HFFc6 (cell line): ENCODE data around the gene ABCA3. TPM values are rescaled to one million over a fixed set of nuclear protein-coding genes. Genes with fewer than 3 reads are reported as not detected.
A peak's percentile ranks its signal among the peaks of the same experiment; 100 is the strongest.

Experiments used
- DNase-seq: peaks from one replicate; pipeline ENCODE4 v3.0.0-alpha.2; 2018
- H3K27ac Mint-ChIP-seq: 2 replicates; pipeline ENCODE4 v1.8.0; 2020; ENCODE audit warnings: mild to moderate bottlenecking, mixed read lengths
- H3K27me3 Mint-ChIP-seq: 2 replicates; pipeline ENCODE4 v1.8.0; 2021; ENCODE audit warnings: mild to moderate bottlenecking, moderate library complexity, mixed read lengths; ENCODE audit not compliant: insufficient read depth
- H3K36me3 Mint-ChIP-seq: 2 replicates; pipeline ENCODE4 v1.8.0; 2021; ENCODE audit warnings: low read depth, mixed read lengths
- H3K4me1 Mint-ChIP-seq: 2 replicates; pipeline ENCODE4 v1.8.0; 2020; ENCODE audit warnings: low read depth, mixed read lengths
- H3K4me3 Mint-ChIP-seq: 2 replicates; pipeline ENCODE4 v1.8.0; 2020; ENCODE audit warnings: mild to moderate bottlenecking, moderate library complexity, mixed read lengths
- H3K9me3 Mint-ChIP-seq: 2 replicates; pipeline ENCODE4 v1.8.0; 2020; ENCODE audit warnings: mild to moderate bottlenecking, mixed read lengths
- CTCF ChIP-seq: fragments of 200-600 bp; sonication (generic); IDR thresholded peaks from 2 replicates; pipeline ENCODE4 v1.5.0; 2021; ENCODE audit warnings: antibody characterized with exemption, mild to moderate bottlenecking
- total RNA-seq, 6 experiments: library from RNA; stranded (reverse); fragmentation: NEBNext Ultra II Directional; extraction: Animal tissue kit (Norgen Biotek cat#: 25700); gene quantifications; 2 replicates in 1 of 6; 3 replicates in 5 of 6; pipeline ENCODE4 v1.2.3, GENCODE V29; 2021

The ABCA3 gene
- total RNA-seq, 6 experiments from 2014 or later = 1.9 to 3.6 (median 2.4) TPM

DNA sequence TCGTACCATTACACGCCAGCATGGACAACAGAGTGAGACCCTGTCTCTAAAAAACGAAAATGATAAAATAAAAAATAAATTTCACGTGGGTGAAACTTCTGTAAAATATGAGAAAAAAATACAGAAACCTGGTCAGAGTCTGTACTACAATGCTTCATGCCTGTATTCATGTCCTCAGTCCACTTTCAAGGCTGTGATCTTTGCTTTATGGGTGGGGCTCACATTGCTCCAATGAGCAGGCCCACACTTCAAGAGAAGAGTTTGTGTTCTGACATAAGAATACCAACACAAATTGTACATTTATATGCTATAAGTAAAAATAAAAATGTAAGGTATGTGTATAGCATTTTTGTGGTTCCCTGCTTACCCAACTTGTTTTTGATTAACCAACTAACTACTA, 32.2 kb upstream of the ABCA3 start:
- Mint-ChIP-seq H3K27me3 (peaks cover 9% of the 10 kb centered on the region), H3K4me1 (peaks cover 18% of the 10 kb centered on the region; the same call in 1 of the 2 replicates), H3K36me3 (no peaks in the 10 kb centered on the region), H3K9me3 (no peaks in the 10 kb centered on the region), H3K27ac (no peak overlapping the region), H3K4me3 (no peak overlapping the region)
- no peak for TF ChIP-seq CTCF
- no peak for DNase-seq

DNA sequence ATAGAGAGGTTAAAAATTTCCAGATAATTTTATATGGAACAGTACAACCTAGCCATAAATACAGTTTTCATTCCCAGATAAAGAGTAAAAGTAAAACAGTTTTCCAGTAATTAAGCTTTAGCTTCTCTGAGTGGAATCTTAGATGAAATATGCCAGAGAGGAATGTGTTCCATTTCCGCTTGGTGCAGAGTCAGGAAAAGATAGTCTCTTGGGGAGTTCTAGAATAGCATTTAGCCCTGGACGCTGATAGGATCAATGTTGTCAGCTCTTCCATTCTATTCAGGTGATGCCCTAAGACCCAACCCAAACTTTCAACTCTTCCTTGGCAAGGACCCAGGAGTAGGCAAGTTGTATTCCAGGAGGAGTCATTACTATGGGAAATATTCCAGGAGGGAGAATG, 30.9 kb upstream of the ABCA3 start:
- H3K27ac Mint-ChIP-seq = no peak overlapping the region
- peaks cover 22% of the 10 kb centered on the region for H3K4me1 Mint-ChIP-seq
- H3K27me3 Mint-ChIP-seq = peaks cover 7% of the 10 kb centered on the region
- DNase-seq = no peak
- H3K4me3 Mint-ChIP-seq = no peak overlapping the region
- H3K36me3 Mint-ChIP-seq = no peaks in the 10 kb centered on the region
- TF ChIP-seq CTCF = no peak
- no peaks in the 10 kb centered on the region for H3K9me3 Mint-ChIP-seq

DNA sequence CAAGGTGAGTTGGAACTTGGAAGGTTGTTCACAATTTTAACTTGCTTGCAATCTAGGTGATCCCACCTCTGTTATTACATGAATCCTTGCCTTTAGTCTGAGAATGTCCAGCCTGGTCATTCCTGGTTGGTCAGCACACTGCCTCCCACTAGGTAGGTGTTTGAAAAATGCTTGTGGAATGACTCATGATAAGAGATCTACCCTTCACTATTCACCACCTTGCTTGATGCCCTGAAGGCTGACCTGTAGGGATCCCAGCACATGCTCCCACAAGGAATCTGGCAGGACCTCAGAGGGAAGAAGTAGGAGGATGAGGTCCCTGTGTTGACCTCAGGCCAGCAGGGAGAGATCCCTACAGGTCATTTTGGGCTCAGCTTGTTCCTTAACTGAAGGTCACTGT, 30.2 kb upstream of the ABCA3 start:
- Mint-ChIP-seq H3K36me3 (no peaks in the 10 kb centered on the region), H3K4me3 (no peak overlapping the region), H3K9me3 (no peaks in the 10 kb centered on the region), H3K27ac (no peak overlapping the region), H3K27me3 (peaks cover 7% of the 10 kb centered on the region), H3K4me1 (peaks cover 29% of the 10 kb centered on the region)
- DNase-seq = no peak
- TF ChIP-seq CTCF = no peak

- Mint-ChIP-seq H3K4me1 (peaks cover 35% of the 10 kb centered on the region), H3K27ac (no peak overlapping the region), H3K9me3 (no peaks in the 10 kb centered on the region), H3K4me3 (no peak overlapping the region), H3K27me3 (peaks cover 12% of the 10 kb centered on the region), H3K36me3 (no peaks in the 10 kb centered on the region)
- no peak for TF ChIP-seq CTCF
- DNase-seq = no peak
Measured at GRCh38 chr16:2366660-2367309, 26.3 kb upstream of the ABCA3 start.

- H3K27ac Mint-ChIP-seq = peak overlapping the region; percentile 32; the same call in 1 of the 2 replicates
Measured at GRCh38 chr16:2365397-2366294, 25.1 kb upstream of the ABCA3 start.

More at GRCh38 chr16:2365397-2366294, 25.1 kb upstream of the ABCA3 start:
- no peak for TF ChIP-seq CTCF
- H3K4me3 Mint-ChIP-seq = peak overlapping the region; percentile 55
- peaks cover 33% of the 10 kb centered on the region for H3K4me1 Mint-ChIP-seq
- H3K36me3 Mint-ChIP-seq = no peaks in the 10 kb centered on the region
- peak; percentile 84 for DNase-seq
- H3K27me3 Mint-ChIP-seq = peaks cover 12% of the 10 kb centered on the region
- no peaks in the 10 kb centered on the region for H3K9me3 Mint-ChIP-seq
